CD4-positive, alpha-beta T cell treated with Interleukin-1 beta for 1 hour (primary cell): ENCODE data around the gene KHDC3L.
"Not testable (repeated sequence)": the region's sequence is repeated elsewhere in the genome, so short reads cannot be mapped to it uniquely, and the experiment has no call there.

Experiments used
- DNase-seq, 2 donors: peaks; one replicate each; pipeline ENCODE4 v3.0.0-alpha.2; 2020 to 2022

The KHDC3L gene

GRCh38 chr6:73371984-73372383 is 9.5 kb downstream of the KHDC3L start:
- no peak for DNase-seq

- no peak for DNase-seq
These were observed 10.1 kb downstream of the KHDC3L start for GRCh38 chr6:73372516-73372915.

- DNase-seq, result no peak
These were observed 12.8 kb downstream of the KHDC3L start for GRCh38 chr6:73375216-73375615.

DNA sequence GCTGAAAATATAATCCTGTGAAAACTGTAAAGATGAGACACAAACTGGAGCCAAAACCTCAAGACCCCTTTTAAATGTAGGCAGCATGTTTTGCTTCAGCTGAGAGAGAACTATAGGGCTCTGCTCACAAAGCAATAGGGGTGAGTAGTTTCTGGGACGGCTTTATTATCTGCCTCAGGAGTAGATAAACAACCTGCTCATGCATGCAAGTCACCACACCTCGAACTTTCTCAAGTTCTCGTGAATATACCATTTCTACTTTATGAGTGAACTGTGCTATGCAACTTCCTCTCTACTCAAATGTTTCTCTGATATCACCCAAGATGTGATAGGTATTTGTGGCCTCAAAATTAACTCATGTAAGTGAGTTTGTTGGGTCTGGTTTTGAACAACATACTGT is 14.8 kb downstream of the KHDC3L start:
- no peak for DNase-seq

DNA sequence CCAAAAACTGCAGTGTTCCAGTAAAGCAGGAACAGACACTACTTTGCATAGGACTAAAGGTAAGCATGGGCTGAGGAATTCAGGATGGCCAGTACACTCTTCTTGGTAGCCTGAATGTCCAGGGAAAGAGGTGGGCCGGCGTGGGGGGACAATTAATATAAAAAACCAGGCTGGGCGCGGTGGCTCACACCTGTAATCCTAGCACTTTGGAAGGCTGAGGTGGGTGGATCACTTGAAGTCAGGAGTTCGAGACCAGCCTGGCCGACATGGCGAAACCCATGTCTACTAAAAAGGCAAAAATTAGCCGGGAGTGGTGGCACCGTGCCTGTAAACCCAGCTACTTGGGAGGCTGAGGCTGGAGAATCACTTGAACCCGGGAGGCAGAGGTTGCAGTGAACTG is 19.1 kb downstream of the KHDC3L start:
- DNase-seq, result not testable (repeated sequence)

GRCh38 chr6:73382462-73383113 is 20.1 kb downstream of the KHDC3L start:
- no peak for DNase-seq

DNA sequence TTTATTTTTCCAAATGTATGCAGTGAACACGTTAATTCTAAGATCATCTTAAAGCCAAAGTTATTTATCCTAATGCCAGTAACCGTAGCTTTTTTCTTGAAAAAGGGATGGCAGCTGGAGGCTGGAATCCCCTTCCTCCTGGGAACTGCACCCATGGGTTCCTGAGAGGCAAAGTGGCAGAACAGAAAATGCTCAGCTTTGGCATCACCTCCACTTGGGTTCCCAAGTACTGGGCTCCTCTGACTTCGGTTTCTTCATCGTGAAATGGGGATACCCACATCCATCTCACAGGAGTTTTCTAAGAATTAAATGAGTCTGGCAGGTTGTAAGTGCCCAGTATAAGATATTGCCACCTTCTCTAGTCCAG is 26.0 kb downstream of the KHDC3L start:
- no peak for DNase-seq

DNA sequence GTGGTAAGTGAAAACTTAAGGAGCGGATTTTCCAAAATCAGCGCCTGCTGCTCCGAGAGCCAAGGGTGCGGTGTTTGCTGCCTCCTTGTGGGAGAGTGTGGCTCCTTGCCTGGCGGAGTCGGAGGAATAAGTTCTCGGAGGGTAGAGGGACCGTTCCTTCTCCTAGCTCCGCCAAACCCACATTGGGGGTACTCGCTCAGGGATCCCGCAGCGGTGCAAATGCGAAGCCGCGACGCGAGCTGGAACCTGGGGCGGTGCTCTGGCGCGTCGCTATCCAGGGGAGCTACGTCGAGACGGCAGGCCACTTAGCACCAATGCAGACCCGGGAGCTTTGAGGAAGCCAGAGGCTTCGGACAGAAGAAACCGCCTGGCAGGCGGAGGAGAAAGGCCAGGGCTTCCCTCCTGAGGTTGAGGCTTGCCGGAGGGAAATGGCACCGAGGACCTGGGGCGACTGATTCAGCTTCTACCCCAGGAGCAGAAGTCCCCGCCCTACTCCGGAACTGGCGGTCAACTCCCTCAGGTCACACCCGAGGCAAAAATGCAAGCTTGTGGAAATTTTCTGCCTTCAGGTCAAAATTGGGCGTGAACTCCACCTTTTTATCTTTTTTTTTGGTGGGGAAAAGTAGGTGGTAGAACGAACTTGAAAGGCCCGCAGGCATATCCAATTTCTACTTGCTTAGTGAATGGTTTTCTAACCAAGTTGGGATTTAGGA is 26.5 kb downstream of the KHDC3L start:
- peak; percentile 61 to 65 for DNase-seq

DNA sequence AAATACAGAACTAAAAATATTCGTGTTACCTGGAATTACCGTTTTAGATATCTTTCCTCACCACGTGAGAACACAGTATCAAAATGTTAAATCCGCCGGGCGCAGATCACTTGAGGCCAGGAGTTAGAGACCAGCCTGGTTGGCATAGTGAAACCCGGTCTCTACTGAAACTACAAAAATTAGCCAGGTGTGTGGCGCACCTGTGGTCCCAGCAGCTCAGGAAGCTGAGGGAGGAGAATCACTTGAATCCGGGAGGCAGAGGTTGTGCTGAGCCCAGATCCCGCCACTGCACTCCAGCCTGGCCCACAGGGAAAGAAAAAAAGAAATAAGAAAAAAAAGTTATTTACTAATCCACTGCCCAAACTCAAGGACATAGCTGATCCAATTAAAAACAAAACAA is 27.4 kb downstream of the KHDC3L start:
- no peak for DNase-seq

GRCh38 chr6:73391675-73392074 is 29.2 kb downstream of the KHDC3L start:
- peak in 1 of 2 donors; percentile 28 for DNase-seq

- DNase-seq, result not testable (repeated sequence)
These were observed 29.7 kb downstream of the KHDC3L start for GRCh38 chr6:73392188-73392587.

DNA sequence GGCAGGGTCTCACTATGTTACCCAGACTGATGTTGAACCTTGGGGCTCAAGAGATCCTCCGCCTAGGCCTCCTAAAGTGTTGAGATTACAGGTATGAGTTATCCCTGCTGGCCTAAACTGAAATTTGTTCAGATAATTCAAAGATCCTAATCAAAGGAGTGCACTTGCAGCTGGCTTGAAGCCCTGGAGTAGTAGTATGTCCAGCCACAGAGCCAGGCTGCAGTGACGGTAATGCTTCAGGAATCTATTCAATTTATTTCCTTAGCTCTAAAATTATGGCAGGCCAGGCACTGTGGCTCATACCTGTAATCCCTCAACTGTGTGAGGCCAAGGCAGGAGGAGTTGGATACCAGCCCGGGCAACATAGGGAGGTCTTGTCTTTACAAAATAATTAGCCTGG is 30.8 kb downstream of the KHDC3L start:
- no peak for DNase-seq

- DNase-seq, result peak; percentile 78 to 81
These were observed 32.3 kb downstream of the KHDC3L start, which contains the start of gene DDX43 for GRCh38 chr6:73394577-73395354. TSS of gene DDX43 (plus strand) at chr6:73394828. CDS start at chr6:73394906, 78 bp downstream.

DNA sequence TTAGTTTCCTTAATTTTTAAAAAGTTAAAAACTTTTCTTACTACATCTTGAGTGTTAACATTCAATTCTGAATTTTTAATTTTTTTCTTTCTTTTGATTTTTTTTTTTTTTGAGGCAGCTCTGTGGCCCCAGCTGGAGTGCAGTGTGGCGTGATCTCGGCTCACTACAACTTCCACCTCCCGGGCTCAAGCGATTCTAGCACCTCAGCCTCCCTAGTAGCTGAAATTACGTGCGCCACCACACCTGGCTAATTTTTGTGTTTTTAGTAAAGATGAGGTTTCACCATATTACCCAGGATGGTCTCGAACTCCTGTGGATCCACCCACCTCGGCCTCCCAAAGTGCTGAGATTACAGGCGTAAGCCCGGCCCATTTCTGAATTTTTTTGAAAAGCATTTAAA is 33.4 kb downstream of the KHDC3L start:
- DNase-seq, result no peak

DNA sequence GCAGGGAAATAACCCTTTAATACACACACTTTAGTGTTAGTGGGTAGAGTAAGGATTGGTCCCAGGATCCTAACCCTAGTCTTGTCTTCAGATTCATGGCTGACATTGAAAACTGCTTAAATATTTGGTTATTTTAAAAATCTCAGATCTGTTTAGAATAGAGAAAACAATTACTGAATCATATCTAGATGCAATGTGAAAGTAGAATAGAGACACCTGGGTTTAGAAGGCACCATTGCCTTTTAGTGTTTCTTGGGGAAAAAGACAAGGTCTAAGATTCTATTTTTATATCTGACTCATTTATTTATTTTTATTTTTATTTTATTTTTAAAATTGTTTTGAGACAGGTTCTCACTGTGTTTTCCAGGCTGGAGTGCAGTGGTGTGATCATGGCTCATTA is 38.2 kb downstream of the KHDC3L start:
- no peak for DNase-seq

- DNase-seq, result no peak
These were observed 46.9 kb downstream of the KHDC3L start for GRCh38 chr6:73409395-73409794.

GRCh38 chr6:73413102-73413501 is 50.6 kb downstream of the KHDC3L start:
- DNase-seq, result no peak
